ENCODE measurements around the gene UCK2.

Gene UCK2

GRCh38 chr1:165905853-165906252 lies 78.4 kb downstream of the UCK2 start:
- DNase-seq, result no peak

- no peak for DNase-seq
Observed at GRCh38 chr1:165907256-165907857, 79.9 kb downstream of the UCK2 start.

- no peak for DNase-seq
Observed at GRCh38 chr1:165910764-165911421, 83.5 kb downstream of the UCK2 start.

- DNase-seq, result no peak
Observed at GRCh38 chr1:165911609-165912281, 84.3 kb downstream of the UCK2 start.

GRCh38 chr1:165912638-165913037 lies 85.2 kb downstream of the UCK2 start:
- no peak for DNase-seq

- no peak for DNase-seq
Observed at GRCh38 chr1:165914136-165914798, 86.9 kb downstream of the UCK2 start.

- DNase-seq, result no peak
Observed at GRCh38 chr1:165915480-165915879, 88.1 kb downstream of the UCK2 start.

- no peak for DNase-seq
Observed at GRCh38 chr1:165915932-165916348, 88.5 kb downstream of the UCK2 start.

GRCh38 chr1:165917166-165917565 lies 89.8 kb downstream of the UCK2 start:
- no peak for DNase-seq

GRCh38 chr1:165924117-165924516 lies 96.7 kb downstream of the UCK2 start:
- no peak for DNase-seq

- DNase-seq, result no peak
Observed at GRCh38 chr1:165925498-165926079, 98.2 kb downstream of the UCK2 start.

- DNase-seq, result no peak
Observed at GRCh38 chr1:165927169-165927568, 99.8 kb downstream of the UCK2 start.

- DNase-seq, result peak; percentile 61
Observed at GRCh38 chr1:165928075-165928731, 100.8 kb downstream of the UCK2 start.

GRCh38 chr1:165930961-165931360 lies 103.5 kb downstream of the UCK2 start:
- no peak for DNase-seq

- no peak for DNase-seq
Observed at GRCh38 chr1:165933446-165934170, 106.2 kb downstream of the UCK2 start.

GRCh38 chr1:165936542-165936941 lies 109.1 kb downstream of the UCK2 start:
- DNase-seq, result no peak

- DNase-seq, result no peak
Observed at GRCh38 chr1:165937829-165938228, 110.4 kb downstream of the UCK2 start.

- no peak for DNase-seq
Observed at GRCh38 chr1:165938844-165939243, 111.4 kb downstream of the UCK2 start.

GRCh38 chr1:165941531-165941930 lies 114.1 kb downstream of the UCK2 start:
- DNase-seq, result no peak

- DNase-seq, result no peak
Observed at GRCh38 chr1:165942062-165942461, 114.6 kb downstream of the UCK2 start.

- DNase-seq, result no peak
Observed at GRCh38 chr1:165942927-165943597, 115.6 kb downstream of the UCK2 start.

- no peak for DNase-seq
Observed at GRCh38 chr1:165945911-165946310, 118.5 kb downstream of the UCK2 start.

Measured in activated CD8-positive, alpha-beta memory T cell treated with anti-CD3 and anti-CD28 coated beads, Interleukin-2, amount 50 U/mL, for 48 hours (primary cell).